ENCODE data around the gene NR3C1.

Gene NR3C1

DNA sequence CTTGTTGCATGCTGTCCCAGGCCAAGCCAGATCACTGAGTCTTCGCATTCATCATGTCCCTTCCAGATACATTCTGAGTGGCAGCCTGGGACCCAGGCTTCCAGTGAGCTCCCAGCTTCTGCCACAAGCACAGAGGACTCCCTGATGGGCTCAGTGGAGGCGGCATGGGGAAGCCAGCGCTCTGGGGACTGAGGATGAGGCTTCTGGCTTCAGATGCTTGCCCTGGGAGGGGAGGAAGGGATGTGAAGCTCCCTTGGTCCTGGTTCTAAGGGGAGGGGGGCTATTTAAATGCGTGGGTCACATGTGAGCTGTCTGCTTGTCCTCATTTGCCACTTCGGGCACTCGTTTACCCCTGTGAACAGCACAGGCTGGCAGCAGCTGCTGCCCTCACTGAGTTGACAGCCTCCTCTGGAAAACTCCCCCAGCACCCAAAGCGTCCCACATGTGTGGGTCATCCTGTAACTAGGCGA, 174.0 kb downstream of the NR3C1 start:
- DNase-seq: peak in 2 of 6 experiments; percentile 18 to 51

DNA sequence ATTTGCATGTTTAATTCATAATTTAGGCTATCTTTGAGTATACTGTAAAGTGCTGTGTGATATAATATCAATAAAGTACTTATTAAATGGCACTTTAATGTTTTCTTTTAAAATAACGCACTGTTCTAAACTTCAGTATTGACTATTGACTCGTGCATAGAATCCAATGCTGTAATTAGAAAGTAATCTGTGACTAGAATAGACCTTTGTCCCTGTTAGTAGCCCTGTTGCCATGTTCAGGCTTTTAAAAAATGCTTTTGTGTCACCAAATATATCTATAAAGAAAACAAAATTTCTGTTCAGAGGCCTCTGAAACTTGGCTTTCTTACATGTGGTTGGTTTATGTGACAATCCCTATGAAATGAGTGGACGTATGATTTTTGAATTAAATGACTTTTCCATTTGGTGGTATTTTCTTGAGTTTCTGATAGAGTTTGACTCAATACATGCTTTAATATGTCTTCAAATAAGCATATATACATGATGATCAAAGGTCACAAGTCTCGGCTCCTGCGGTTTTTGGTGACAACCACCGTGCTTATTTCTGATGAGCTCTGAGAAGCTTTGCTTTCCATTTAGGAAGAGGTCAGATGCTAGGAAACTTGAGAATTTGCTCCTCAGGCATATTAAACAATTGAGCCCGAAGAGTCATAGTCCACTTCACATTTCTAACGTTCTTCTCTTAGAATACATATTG, 174.7 kb downstream of the NR3C1 start:
- no peak for DNase-seq

Data from stimulated activated naive CD4-positive, alpha-beta T cell (primary cell).